CD4-positive, alpha-beta T cell treated with Interleukin-2 at 100 ng/mL for 4 hours (primary cell): ENCODE data around the gene ARHGEF4.
"Not testable (repeated sequence)": the region's sequence is repeated elsewhere in the genome, so short reads cannot be mapped to it uniquely, and the experiment has no call there.

Experiments
- DNase-seq: peaks from one replicate; pipeline ENCODE4 v3.0.0-alpha.2; 2020; ENCODE audit warnings: low spot score

Gene ARHGEF4

DNA sequence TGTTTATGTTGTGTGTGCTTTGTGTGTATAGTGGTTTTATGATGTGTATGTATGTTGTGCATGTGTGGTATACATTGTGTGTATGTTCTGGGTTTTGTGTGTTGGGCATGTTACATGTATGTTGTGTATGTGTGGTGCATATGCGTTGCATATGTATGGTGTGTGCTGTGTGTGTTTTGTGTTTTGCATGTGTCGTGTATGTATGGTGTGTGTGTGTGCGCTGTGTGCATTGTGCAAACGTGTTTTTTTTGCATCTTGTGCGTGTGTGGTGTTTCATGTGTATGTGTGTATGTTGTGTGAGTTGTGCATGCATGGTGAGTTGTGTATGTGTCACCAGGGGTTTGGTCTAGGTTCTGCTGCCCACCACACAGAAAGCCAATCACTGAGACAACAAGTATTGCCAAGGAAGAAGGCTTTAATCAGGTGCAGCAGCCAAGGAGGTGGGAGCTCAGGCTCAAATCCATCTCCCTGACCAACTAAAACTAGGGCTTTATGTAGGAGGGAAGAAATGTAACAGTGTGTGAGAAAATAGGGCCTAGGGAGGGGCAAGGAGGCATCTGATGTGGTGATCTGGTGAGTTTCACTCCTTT is 140.8 kb downstream of the ARHGEF4 start:
- no peak for DNase-seq

DNA sequence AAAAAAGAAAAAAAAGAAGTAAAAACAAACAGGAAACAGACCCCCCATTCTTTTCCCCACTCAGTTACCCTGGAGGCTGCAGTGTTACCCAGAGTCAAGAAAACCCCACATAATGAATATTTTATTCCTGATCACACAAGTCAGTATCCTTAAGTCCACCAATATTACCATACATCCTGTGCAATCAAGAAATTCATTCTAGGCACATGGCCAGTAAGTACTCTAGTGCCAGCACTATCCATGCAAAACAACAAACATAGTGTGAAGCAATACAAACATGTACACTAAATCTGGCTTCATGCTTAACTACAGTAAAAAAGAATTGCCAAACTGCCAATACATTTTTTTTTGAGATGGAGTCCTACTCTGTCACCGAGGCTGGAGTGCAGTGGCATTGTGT is 145.0 kb downstream of the ARHGEF4 start:
- no peak for DNase-seq

DNA sequence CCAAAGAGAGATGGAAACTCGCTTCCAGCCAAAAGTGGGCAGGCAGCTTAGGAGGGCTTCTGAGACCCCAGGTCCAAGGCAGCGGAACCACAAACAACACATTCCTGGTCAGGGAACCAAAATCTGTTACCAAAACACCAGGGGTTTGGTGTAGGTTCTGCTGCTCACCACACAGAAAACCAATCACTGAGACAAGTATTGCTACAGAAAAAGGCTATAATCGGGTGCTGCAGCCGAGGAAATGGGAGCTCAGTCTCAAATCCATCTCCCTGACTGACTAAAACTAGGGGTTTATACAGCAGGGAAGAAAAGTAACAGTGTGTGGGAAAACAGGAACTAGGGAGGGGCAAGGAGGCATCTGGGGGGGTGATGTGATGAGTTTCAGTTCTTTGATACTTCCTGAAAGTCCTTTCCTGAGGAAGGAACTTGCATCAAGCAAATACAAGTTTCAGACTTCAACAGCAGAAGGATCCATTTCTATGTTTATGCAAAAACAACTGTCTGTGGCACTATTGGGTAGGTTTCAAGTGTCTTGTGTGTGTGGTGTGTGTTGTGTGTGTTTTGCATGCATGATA is 148.6 kb downstream of the ARHGEF4 start:
- DNase-seq, result no peak

DNA sequence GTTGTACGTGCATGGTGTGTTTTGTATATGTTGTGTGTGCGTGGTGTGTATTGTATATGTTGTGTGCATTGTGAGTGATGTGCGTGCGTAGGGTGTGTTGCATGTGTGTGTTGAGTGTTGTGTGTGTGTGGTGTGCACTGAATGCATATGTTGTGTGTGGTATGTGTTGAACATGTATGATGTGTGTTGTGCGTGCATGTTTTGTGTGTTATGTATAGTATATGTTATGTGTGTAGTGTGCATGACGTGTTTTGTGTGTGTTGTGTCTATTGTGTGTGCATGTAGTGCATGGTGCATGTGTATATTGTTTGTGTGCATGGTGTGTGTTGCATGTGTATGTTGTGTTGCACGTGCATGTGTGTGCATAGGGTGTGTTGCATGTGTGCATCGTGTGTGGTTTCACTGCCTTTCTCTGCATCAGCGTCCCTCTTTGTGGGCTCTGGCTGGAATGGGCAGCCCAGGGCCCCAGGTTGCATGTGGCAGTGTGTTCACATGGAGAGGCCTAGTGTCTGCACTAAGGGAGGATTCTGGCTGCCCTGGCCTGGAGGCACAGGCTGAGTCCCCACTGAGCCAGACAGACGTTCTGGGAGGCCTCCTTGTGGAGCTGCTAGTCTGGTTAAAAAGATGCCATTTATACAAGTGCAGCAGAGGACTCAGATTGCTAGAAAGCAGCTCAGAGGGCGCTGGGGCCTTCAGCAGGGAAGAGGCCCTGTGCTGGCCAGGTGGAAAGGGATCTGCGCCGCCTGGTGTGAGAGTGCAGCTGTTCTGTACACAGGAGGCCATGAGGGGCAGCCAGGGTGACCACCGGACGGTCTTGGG is 149.3 kb downstream of the ARHGEF4 start:
- DNase-seq, result no peak

DNA sequence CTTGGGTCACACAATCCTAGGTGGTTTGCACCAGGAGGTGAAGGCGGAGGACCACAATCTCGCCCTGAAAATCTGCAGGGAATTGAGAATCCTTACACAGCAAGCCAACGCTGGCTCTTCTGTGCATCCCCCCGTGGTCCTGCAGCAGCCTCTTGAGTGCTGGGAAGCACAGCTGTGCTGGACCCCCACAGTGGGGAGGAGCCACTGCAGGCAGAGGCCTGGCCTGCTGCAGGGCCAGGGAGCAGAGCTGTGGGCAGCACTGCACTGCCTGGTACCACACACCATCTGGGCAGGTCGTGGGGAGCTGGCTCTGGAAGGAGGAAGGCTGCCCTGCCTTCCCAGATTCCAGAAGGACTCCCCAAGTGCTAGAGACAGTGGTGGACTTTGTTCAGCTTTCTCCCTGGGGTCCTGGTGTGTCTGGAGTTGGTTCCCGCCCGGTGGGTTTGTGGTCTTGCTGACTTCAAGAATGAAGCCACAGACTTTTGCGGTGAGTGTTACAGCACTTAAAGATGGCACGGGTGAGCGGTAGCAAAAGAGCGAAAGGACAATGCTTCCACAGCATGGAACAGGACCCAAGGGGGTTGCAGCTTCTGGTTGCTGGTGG is 150.3 kb downstream of the ARHGEF4 start:
- DNase-seq, result no peak

DNA sequence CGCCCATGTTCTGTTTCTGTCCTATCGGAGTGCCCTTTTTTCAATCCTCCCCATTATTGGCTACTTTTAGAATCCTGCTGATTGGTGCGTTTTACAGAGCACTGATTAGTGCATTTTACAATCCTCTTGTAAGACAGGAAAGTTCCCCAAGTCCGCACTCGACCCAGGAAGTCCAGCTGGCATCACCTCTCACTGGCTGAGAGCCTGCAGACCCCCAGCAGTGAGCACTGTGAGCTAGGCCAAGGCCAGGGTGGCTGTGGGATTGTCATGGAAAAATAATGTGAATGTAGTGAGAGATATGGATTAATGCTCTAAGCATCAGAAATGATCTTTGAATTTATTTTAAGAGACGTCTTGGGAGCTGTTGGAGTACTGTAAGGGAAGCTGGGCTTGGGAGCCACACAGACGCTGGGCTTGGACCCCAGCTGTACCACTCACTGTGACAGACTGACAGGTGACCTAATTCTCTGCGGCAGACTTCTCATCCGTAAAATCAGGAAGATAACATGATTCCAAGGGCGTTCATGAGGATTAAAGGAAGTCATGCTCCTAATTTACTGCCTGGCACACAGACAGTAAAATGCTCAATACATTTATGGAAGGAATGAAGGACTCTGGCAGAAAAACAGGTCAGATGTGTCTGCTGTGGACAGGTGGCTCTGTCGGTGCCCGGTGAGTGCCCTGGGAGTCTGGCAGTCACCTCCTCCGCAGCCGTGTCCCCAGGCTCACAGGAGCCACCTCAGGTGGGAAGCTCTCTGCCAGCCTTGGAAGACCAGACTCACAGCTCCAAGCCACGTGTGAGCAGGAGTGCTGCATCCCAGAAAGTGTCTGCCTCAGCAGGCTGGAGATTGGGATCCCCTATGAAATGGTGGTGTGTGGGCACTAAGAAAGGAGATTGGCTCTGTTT is 151.1 kb downstream of the ARHGEF4 start:
- no peak for DNase-seq

DNA sequence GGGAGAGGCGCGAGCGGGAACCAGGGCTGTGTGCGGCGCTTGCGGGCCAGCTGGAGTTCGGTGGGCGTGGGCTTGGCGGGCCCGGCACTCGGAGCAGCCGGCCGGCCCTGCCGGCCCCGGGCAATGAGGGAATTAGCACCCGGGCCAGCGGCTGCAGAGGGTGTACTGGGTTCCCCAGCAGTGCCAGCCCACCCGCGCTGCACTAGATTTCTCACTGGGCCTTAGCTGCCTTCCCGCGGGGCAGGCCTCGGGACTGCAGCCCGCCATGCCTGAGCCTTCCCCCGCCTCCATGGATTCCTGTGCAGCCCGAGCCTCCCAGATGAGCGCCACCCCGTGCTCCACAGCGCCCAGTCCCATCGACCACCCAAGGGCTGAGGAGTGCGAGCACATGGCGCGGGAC is 154.7 kb downstream of the ARHGEF4 start:
- not testable (repeated sequence) for DNase-seq

DNA sequence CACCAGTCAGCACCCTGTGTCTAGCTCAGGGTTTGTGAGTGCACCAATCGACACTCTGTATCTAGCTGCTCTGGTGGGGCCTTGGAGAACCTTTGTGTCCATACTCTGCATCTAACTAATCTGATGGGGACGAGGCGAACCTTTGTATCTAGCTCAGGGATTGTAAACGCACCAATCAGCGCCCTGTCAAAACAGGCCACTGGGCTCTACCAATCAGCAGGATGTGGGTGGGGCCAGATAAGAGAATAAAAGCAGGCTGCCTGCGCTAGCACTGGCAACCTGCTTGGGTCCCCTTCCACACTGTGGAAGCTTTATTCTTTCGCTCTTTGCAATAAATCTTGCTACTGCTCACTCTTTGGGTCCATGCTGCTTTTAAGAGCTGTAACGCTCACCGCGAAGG is 155.3 kb downstream of the ARHGEF4 start:
- DNase-seq, result not testable (repeated sequence)

DNA sequence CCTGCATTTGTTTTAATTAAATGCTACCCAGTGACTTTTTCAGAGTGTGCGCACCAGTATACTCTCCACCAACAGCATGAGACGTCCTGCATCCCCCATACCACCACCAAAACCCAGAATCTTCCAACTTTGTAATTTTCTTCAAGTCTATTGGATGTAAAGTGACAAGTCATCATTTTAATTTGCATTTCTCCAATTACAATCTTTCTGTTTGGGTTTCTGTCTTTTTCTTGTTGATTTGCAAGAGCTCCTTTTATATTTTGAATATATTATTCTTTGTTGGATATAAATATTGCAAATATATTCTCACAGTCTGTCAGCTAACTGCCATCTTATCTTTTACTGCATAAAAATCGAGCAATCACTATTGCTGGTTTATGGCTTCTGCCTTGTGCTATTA is 160.0 kb downstream of the ARHGEF4 start:
- DNase-seq, result no peak

DNA sequence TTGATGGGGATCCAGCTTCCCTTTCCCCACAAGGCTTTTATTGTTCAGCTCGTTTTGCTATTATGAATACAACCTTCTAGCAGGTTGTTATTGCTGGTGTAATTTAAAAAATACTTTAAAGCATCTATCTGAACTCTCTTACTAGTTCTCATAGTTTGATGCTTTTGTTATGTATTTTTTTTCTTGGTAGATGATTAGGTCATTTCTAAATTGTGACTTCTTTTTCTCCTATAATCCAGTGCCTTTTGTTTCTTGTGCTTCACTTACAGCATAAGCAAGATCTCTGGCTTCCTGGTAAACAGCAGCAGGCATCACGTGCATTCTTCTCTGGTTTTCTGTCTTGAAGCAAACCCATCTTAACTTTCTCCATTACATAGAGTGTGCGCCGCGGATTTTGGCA is 160.5 kb downstream of the ARHGEF4 start:
- DNase-seq, result no peak

DNA sequence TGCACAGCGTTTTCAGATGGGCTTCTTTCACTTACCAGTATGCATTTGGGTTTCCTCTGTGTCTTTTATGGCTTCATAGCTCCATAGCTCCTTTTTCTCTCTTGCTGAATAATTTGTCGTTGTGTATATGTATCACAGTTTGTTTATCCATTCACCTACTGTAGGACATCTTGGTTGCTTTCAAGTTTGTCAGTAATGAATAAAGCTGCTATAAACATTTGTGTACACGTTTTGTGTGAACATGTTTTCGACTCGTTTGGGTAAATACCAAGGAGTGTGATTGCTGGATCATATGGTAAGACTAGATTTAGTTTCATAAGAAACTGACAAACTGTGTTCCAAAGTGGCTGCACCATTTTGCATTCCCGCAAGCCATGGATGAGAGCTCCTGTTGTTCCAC is 161.8 kb downstream of the ARHGEF4 start:
- DNase-seq, result no peak

DNA sequence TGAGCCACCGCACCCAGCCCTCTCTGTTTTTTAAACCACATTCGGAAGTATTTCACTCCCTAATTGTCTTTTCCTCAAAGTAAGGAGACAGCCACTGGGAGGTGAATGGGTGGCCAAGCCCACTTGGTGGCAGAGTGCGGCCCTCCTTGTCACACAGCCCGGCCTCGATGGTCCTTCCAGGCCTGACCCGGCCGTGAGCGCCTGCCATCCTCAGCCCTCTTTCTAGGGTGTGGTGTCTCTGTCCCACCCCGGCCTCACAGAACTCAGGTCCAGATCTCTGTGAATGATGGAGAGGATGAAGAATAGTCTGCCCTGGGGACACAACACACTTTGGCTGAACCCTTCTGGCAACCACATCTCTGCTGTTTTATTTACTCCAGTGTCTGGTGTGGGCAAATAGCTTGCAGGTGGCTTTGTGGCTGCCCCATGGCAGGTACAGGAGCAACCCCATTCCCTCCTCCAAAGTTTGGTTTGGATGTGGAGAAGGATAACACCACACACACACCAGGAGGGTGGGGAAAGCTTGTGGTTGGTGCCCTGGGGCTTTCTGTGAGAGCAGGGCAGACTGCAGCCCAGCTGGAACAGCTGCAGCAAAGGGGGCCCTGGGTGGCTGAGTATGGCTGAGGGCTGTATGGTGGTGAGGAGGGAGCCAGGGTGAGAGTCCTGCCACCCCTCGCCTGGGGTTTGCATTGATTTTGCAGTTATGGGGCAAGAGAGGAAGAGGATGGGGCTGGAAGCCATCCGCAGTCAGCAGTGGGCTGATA is 167.9 kb downstream of the ARHGEF4 start:
- no peak for DNase-seq

DNA sequence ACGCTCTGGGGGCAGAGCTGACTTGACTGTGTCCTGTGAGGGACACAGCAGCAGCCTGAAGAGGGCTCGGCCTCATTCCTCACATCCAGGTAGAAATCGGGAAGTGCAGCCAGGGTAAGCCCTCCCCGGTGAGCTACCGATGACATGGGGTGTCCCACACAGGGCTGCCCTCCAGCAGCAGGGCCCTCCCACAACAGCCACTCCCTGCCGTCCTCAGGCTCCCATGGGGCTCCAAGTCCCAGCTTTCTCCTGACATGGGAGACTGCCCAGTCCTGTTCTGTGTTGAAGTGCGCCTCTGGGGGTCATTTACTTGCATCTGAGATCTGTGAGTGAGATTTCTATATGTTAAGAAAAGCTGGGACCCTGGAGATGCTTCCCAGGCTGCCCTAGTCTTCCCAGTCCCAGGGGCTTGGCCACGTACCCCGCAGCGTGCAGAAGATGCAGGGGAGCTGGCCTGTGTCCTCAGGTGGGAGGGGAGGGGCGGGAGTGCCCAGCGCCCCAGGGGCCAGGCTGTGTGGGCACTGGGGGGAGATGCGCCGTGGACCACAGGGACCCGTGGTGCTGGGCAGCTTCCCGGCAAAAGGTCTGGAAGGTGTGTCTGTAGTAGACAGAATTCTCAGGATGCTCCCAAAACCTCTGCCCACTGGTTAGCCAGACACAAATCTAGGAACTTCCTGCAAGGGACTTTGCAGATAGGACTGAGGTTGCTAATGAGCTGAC is 168.7 kb downstream of the ARHGEF4 start:
- DNase-seq, result no peak

DNA sequence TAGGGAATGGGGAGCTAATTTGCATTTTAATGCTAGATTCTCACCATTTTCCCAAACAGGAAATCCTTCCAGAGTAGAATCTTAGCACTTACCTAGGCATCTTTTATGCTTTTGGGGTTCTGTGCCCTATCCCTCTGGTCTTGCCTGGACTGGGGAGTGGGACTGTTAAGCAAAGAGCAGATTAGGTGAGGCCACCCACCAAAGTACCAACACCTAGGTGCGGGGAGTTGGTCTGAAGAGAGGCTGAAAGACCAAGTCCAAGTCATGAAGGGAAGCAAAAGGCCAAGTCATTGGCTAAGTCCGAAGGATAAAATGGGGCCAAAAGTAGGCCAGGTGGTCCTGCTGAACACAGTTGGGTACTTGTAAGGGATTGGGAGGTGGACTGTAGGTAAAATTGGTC is 169.8 kb downstream of the ARHGEF4 start:
- DNase-seq, result no peak

DNA sequence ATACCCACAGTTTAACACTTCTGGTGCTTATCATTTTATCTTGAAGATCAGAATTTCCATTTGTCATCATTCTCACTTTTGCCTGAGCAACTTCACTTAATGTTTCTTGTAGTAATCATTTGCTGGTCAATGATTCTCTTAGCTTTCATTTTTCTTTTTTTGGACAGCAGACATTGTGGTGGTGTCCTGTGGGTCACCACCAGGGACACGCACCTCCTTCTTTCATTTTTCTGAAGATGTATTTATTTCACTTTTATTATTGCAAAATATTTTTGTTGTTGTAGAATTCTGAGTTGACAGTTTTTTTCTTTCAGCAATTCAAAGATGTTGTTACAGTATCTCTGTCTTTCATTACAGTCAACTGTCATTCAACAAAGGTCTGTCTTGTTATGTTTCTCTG is 172.3 kb downstream of the ARHGEF4 start:
- no peak for DNase-seq

DNA sequence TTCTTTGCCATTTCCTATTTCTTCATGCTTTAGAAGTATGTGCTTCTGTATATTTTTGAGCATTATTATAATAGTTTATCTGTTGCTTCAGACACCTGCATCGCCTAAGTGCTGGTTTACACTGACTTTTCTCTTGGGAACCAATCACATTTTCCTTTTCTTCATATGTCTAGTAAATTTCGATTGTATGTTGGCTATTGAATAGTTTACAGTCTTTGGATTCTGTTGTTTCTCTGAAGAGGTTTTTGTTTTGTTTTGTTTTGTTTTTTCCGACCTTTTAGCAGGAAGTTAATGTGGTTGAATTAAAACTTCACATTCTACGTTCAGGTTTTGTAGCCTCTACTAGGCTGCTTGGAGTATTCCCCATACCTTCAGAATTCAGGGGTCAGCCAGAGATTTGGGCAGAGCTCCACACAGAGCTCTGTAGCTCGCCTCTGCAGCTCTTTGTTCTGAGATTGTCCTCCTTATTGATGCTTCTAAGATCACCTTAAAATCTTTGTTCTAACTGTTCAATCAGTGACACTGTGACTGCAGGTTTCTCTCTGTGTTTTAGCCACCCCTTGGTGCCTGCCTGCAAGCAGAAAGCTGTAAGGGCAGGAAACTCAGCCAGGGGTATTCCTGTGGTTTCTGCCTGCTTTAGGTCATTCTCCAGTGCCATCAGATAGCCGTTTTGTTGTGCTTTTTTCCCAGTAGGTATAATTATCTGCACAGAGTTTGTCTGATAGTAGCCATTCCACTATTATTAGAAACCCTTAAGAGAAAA is 173.2 kb downstream of the ARHGEF4 start:
- no peak for DNase-seq

DNA sequence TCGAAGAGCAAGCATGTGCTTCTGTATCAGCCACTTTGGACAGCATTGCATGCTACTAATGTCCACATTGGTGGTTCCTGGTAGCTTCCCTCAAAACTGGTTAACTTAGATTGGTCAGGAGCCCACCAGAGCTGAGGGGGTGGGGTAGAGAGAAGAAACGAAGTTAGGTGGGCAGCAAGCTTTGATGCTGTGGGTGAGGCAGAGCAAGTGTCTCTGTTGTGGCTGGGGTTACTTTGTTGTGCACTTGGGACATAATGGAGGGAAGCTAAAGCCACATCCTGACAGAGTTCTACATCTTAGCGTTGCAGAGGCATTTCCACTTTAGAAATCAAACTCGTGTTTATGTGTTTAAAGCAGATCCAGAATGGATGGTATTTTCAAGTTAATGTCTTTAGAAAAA is 173.9 kb downstream of the ARHGEF4 start:
- no peak for DNase-seq

DNA sequence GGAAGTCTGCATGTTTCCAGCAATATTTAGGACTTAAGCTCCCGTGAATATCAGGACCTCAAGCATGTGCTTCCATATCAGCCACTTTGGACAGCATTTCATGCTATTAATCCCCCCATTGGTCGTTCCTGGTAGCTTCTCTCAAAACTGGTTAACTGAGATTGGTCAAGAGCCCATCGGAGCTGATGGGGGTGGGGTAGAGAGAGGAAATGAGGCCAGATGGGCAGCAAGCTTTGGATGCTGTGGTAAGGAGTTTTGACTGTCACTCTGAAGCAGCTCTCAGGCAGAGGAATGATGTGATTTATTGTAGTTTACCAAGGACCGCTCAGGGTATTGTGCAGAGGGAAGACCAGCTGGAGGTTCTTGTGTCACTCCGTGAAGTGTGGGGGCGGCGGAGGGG is 174.8 kb downstream of the ARHGEF4 start:
- no peak for DNase-seq

DNA sequence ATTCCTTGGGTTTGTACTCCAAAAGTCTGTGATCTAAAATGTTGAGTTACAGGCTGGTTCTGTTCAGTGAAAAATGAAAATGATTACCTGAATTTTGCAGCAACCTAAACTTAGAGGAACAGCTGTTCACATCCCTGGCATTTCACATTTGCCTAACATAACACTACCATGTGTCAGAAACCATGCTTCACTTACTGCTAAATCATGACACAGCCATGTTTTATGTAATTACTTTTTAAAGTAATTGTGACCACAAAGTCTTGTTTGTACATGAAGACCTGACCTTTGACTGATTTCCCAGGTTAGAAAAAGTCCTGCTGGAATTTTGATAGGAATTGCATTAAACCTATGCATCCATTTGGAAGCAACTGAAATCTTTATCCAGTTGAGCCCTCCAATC is 177.4 kb downstream of the ARHGEF4 start:
- DNase-seq, result no peak

DNA sequence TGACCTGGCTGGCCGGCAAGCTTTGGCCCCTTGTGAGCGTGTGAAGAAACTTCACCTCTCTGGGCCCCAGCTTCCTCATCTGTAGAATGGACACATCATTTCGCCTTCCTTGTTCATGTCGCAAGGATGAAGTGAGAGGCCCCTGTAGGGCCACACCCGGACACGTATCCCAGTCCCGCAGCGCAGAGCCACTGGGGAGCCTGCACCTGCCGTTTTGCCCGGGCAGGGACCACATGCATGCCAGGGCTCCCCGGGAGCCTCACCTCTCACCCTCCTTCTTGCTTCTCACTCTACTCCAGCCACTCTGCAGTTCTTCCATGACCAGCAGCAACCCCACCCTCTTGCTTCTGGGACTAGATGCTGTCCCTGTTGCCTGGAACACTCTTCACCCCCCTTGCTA is 179.1 kb downstream of the ARHGEF4 start:
- no peak for DNase-seq
